HG03066 (cell line): Measurements from ENCODE around the gene SPSB2.
"Not testable (repeated sequence)": the region's sequence is repeated elsewhere in the genome, so short reads cannot be mapped to it uniquely, and the experiment has no call there.

Experiments used
- ATAC-seq: cut with Tn5 transposase; IDR thresholded peaks from one replicate; pipeline ENCODE4 v1.9.1; 2021; ENCODE audit warnings: low read depth; ENCODE audit not compliant: unreplicated experiment

SPSB2 gene

GRCh38 chr12:6902448-6902847 is 29.3 kb upstream of the SPSB2 start:
- ATAC-seq: no peak

GRCh38 chr12:6899837-6900519 is 26.9 kb upstream of the SPSB2 start:
- ATAC-seq: no peak

- no peak for ATAC-seq
Measured at GRCh38 chr12:6899427-6899826, 26.3 kb upstream of the SPSB2 start.

DNA sequence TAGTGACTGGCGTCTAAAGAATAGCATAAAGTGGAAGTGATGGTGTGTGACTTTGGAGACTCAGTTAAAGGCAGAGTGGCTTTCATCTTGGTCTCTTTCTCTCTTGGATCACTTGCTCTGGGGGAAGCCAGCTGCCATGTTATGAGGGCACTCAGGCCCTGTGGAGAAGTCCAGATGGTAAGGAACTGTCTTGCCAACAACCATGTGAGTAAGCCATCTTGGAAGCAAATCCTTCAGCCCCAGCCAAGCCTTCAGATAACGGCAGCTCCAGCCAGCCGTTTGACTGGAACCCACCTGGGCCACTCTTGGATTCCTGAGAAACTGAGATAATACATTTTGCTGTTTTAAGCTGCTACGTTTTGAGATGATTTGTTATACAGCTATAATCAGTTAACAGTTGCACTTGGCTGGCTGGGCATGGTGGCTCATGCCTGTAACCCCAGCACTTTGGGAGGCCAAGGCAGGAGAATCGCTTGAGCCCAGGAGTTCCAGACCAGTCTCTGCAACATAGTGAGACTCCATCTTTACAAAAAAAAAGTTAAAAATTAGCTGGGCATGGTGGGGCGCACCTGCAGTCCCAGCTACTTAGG is 23.8 kb upstream of the SPSB2 start:
- ATAC-seq: no peak

- ATAC-seq: no peak
Measured at GRCh38 chr12:6894321-6894720, 21.2 kb upstream of the SPSB2 start.

GRCh38 chr12:6892683-6893082 is 19.6 kb upstream of the SPSB2 start:
- not testable (repeated sequence) for ATAC-seq

DNA sequence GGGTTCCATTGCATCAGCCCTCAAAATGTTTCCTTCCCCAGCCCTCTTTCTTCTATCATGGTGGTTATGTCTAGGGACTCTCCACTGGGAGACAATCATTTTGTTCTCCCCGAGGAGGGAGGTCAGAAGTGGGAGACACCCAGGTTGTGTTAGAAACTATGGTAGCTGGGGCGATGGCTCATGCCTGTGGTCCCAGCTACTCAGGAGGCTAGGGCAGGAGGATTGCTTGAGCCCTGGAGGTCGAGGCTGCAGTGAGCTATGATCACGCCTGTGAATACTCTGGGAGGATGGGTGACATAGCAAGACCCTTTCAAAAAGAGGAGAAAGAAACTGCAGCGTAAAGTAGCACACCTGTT is 18.5 kb upstream of the SPSB2 start:
- ATAC-seq: peak; percentile 12

DNA sequence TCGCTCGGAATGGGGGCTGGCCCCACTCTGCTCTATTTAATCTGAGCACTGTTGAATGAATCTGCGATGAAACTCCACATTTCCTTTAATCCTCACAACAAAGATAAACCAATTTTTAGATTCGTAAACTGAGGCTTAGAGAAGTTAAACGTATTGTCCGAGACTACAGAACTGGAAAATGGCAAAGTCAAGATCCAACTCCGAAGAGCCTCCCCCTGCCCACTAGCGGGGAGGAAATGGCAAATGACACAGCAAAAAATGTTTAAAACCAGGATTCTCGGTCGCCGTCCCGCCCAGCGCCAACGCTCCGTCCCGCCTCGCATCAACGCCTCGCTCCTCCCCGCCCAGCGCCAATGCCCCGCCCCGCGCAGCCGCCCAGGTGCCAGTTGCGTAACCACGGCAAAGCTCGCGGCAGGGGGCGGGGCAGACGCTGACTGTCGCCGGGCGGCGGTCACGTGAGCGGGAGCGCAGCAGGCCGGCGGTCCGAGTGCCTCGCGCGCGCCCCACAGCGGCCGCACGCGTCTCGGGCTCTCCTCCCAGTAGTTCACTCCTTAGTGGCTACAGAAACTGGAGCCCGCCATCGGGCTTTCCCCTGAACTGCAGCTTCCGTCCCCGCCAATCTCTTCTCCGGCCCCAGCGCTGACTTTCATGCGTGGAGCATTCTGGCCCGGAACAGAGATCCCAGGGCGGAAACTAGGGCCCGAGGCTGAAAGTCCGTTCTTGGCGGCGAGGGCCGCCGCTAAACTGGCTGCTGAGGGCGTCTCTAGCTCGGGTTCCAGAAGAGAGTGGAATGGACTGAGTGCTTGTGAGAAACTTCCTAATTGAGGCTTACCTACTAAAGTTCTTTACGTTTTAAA is 17.9 kb upstream of the SPSB2 start:
- ATAC-seq: peak; percentile 93

DNA sequence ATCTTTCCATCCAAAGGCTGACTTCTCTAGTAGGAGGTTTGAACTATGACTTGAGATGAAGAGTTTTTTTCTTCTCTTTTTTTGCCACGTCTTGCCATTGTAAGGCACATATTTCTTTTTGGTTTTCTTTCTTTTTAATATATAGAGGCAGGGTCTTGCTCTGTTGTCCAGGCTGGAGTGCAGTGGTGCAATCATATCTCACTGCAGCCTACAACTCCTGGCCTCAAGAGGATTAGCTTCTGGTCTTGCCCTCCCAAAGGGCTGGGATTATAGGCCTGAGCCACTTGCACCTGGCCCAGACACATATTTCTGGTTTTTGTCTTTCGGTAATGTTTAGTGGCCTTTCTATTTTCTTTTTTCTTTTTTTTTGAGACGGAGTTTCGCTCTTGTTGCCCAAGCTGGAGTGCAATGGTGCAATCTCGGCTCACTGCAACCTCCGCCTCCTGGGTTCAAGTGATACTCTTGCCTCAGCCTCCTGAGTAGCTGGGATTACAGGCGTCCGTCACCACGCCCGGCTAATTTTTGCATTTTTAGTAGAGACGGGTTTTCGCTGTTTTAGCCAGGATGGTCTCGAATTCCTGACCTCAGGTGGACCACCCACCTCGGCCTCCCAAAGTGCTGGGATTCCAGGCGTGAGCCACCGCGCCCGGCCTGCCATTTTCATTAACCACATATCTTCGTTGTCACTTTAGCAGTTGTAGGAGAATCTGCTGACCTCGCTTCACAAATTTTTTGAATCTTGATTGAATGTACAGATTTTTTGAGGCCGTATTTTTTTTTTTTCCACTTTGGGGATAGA is 16.9 kb upstream of the SPSB2 start:
- not testable (repeated sequence) for ATAC-seq

GRCh38 chr12:6888794-6889193 is 15.7 kb upstream of the SPSB2 start:
- ATAC-seq: not testable (repeated sequence)

DNA sequence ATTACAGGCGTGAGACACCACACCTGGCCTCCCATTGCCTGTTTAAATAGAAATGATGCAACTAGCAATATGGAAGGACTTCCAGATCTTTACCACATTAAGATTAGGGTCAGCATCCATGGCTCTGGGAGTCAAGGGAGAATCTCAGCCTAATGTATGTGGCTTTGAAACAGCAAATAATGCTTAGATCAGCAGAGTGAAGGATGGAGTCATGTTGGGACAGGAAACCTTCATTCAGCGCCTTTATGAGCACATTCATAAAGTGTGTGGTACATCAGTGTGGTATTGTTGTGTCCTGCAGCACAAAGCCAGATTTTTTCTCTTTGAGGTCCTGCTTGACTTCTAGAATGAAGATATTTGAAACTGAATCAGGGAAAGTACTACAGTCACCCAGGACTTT is 15.3 kb upstream of the SPSB2 start:
- ATAC-seq: no peak

DNA sequence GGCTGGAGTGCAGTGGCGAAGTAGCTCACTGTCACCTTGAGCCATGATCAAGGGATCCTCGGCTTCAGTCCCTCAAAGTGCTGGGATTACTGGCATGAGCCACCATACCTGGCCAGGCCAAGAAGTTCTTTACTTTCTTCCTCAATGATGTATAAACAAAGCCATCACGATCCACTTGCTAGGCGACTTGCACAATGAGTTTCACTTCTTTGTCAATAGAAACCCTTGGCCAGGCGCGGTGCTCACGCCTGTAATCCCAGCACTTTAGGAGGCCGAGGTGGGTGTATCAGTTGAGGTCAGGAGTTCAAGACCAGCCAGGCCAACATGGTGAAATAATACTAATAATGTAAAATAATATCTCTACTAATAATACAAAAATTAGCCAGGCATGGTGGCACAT is 14.4 kb upstream of the SPSB2 start:
- no peak for ATAC-seq

GRCh38 chr12:6886206-6886999 is 13.3 kb upstream of the SPSB2 start:
- ATAC-seq: not testable (repeated sequence)

DNA sequence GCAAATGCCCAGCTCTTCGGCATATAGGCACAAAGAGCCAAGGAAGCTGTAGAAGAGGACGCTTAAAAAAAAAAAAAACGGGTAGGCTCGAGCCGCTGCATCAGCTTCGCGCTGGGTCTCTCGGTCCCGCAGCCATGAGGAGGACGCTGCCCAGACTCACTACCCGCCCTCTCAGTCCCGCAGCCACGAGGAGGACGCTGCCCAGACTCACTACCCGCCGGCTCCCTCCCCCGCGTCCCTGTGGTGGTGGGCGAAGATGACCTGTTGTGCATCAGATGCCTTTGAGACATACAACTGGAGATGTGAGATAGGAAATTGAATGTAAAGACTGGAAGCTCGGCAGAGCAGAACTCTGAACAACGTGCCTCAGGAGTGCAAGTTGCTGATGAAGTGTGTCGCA is 11.4 kb upstream of the SPSB2 start:
- no peak for ATAC-seq

DNA sequence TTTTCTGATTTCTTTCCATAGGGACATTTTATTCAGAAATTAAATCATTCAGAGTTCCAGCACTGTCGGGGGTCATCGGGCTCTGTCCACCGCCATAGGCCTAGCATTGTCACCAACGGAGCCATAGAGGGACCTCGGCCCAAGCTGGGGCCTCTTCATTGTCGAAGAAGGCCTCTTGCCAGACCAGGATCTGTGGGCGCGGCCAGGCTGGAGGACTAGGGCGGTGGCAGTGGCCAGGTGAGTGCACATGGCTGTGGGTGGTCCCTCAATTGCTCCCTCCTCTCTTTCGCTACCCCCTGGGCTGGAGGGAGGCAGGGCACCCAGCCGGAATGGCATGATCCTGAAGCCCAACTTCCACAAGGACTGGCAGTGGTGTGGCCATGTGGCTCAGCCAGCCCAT is 10.6 kb upstream of the SPSB2 start:
- ATAC-seq: no peak

- no peak for ATAC-seq
Measured at GRCh38 chr12:6883252-6883651, 10.1 kb upstream of the SPSB2 start.

- not testable (repeated sequence) for ATAC-seq
Measured at GRCh38 chr12:6879824-6880223, 6.7 kb upstream of the SPSB2 start.

GRCh38 chr12:6874015-6874368 is 889 bp upstream of the SPSB2 start:
- ATAC-seq: not testable (repeated sequence)

- ATAC-seq: peak; percentile 36
Measured at GRCh38 chr12:6872073-6873048, 742 bp downstream of the SPSB2 start.
